GM12878 (cell line): Measurements from ENCODE around the gene PRTFDC1. TPM values are rescaled to one million over a fixed set of nuclear protein-coding genes. Genes with fewer than 3 reads are reported as not detected.

Experiments used
- ATAC-seq: fragments of 200-7000 bp; cut with Tn5 transposase; 3 replicates; pipeline ENCODE4 v1.9.1; 2020; ENCODE audit warnings: mild to moderate bottlenecking, moderate library complexity
- BruUV-seq: library from RNA; stranded (reverse); fragments of 400-500 nt; replicated peaks from 2 replicates; lab custom pipeline; 2021; lab: Mats Ljungman, UMichigan
- CTCF ChIA-PET: fragments of 300-600 bp; sonication (Branson Sonifier 250); formaldehyde crosslinking; extraction: SDS; loops from one replicate; lab custom pipeline; 2021; ENCODE audit warnings: inconsistent platforms; lab: Yijun Ruan, JAX
- POLR2A ChIA-PET: fragments of 350-600 bp; formaldehyde crosslinking; extraction: SDS; loops from one replicate; lab custom pipeline; 2021; ENCODE audit warnings: inconsistent platforms; lab: Charles Lee
- RAD21 ChIA-PET: fragments of 300-600 bp; sonication (Branson Sonifier 250); formaldehyde crosslinking; loops from one replicate; lab custom pipeline; 2023; ENCODE audit warnings: antibody characterized with exemption; ENCODE audit not compliant: unreplicated experiment; lab: Charles Lee
- SMC1A ChIA-PET: fragments of 300-600 bp; sonication (Branson Sonifier 250); formaldehyde crosslinking; loops from one replicate; lab custom pipeline; 2023; ENCODE audit not compliant: unreplicated experiment, uncharacterized antibody; lab: Charles Lee
- DNase-seq: peaks from one replicate; pipeline ENCODE4 v3.0.0-alpha.2; 2011; ENCODE audit warnings: low read depth, low spot score
- FAIRE-seq: peaks from 3 replicates; lab custom pipeline; 2011; peaks lifted over from hg19 to GRCh38; lab: Jason Lieb, UNC
- H2AFZ ChIP-seq: 2 replicates; pipeline ENCODE4 v1.6.0; 2011; ENCODE audit warnings: low read depth, low read length, control low read depth; ENCODE audit not compliant: control insufficient read depth
- H3K27ac ChIP-seq: 2 replicates; pipeline ENCODE4 v1.5.1; 2011; ENCODE audit warnings: control low read depth; ENCODE audit not compliant: control insufficient read depth, insufficient read depth
- H3K27me3 ChIP-seq, 2 experiments: replicated peaks in 1 of 2; 2 replicates each; pipeline versions ENCODE4 v1.6.0 to v1.6.1; 2011; ENCODE audit warnings: low read length in 1 of 2; ENCODE audit not compliant: control insufficient read depth in 2 of 2, insufficient read depth in 2 of 2
- H3K36me3 ChIP-seq, 2 experiments: 2 replicates each; pipeline ENCODE4 v1.5.1; 2011; ENCODE audit warnings: low read length in 1 of 2; ENCODE audit not compliant: control insufficient read depth in 2 of 2, insufficient read depth in 2 of 2
- H3K4me1 ChIP-seq: 2 replicates; pipeline ENCODE4 v1.6.1; 2011; ENCODE audit warnings: mild to moderate bottlenecking, low read length, moderate library complexity, mixed read lengths; ENCODE audit not compliant: control insufficient read depth, insufficient read depth
- H3K4me2 ChIP-seq: 2 replicates; pipeline ENCODE4 v1.6.0; 2011; ENCODE audit warnings: control low read depth; ENCODE audit not compliant: control insufficient read depth, insufficient read depth
- H3K4me3 ChIP-seq: fragments of 200-600 bp; sonication (generic); 2 replicates; pipeline ENCODE4 v1.5.1; 2016
- H3K79me2 ChIP-seq: 2 replicates; pipeline ENCODE4 v1.6.0; 2011; ENCODE audit warnings: low read length; ENCODE audit not compliant: control insufficient read depth, insufficient read depth
- H3K9ac ChIP-seq: 2 replicates; pipeline ENCODE4 v1.8.0; 2011; ENCODE audit warnings: low read length, control low read depth, mixed read lengths; ENCODE audit not compliant: control insufficient read depth, insufficient read depth
- H3K9me3 ChIP-seq: replicated peaks from 3 replicates; pipeline ENCODE4 v1.5.1; 2011; ENCODE audit warnings: mild to moderate bottlenecking, low read length; ENCODE audit not compliant: control insufficient read depth, insufficient read depth
- H4K20me1 ChIP-seq: 2 replicates; pipeline ENCODE4 v1.6.0; 2011; ENCODE audit not compliant: control insufficient read depth, insufficient read depth
- EZH2 ChIP-seq: IDR thresholded peaks from 2 replicates; pipeline ENCODE4 v1.6.1; 2012; ENCODE audit warnings: low read depth, mild to moderate bottlenecking, control low read depth, inconsistent platforms, low read length, borderline replicate concordance; ENCODE audit not compliant: control insufficient read depth
- FOXK2 ChIP-seq: fragments of 450-650 bp; IDR thresholded peaks from 2 replicates; pipeline ENCODE4 v1.6.1; 2017; ENCODE audit warnings: mild to moderate bottlenecking, moderate library complexity
- MXI1 ChIP-seq: fragments of 150-350 bp; IDR thresholded peaks from 2 replicates; pipeline ENCODE4 v1.6.1; 2011; ENCODE audit warnings: low read depth, mild to moderate bottlenecking, inconsistent platforms, low read length, improper control_type of control experiment
- RELA ChIP-seq: fragments of 450-650 bp; IDR thresholded peaks from 2 replicates; pipeline ENCODE4 v1.8.0; 2014; ENCODE audit warnings: borderline replicate concordance; ENCODE audit not compliant: partially characterized antibody
- ZNF24 ChIP-seq: fragments of 450-650 bp; IDR thresholded peaks from 2 replicates; pipeline ENCODE4 v1.6.1; 2017; ENCODE audit warnings: antibody characterized with exemption, mild to moderate bottlenecking
- WGBS: methylation state at CpG from one replicate; pipeline ENCODE4 v1.1.6; 2016; ENCODE audit warnings: low lambda C conversion rate; ENCODE audit not compliant: insufficient replicate concordance, insufficient coverage; ENCODE audit errors: missing lambda C conversion rate; 5-methylcytosine and 5-hydroxymethylcytosine counted together
- in situ Hi-C: fragments of 300-500 bp; cut with MboI; formaldehyde crosslinking; loops from 9 replicates; pipeline ENCODE4 v1.14.3; 2018; ENCODE audit warnings: mixed read lengths
- intact Hi-C: fragments of 100-400 bp; cut with micrococcal nuclease; formaldehyde crosslinking; loops from one replicate; pipeline ENCODE4 v1.14.2; 2022; ENCODE audit not compliant: unreplicated experiment
- polyA plus RNA-seq, 11 experiments: library from polyadenylated mRNA; depleted of rRNA in 4 of 11; unstranded in 6 of 11; stranded (reverse) in 5 of 11; fragments of >200 nt; fragmentation: Nextera tagmentation in 4 of 11; fragmentation: Illumina TruSeq in 1 of 11; extraction: Ambion mirVana in 4 of 11; extraction: Trizol in 1 of 11; gene quantifications; 1 replicate in 1 of 11; 2 replicates in 10 of 11; pipeline versions ENCODE4 v1.2.1 to v1.2.3, GENCODE V29; 2011 to 2016; ENCODE audit warnings: inconsistent platforms in 2 of 11, missing spikeins in 2 of 11, low read depth in 1 of 11
- total RNA-seq, 4 experiments: library from RNA; depleted of rRNA in 3 of 4; stranded (reverse); fragments of >200 nt in 3 of 4; fragmentation: Illumina TruSeq in 1 of 4; extraction: Trizol in 1 of 4; gene quantifications; 2 replicates each; pipeline versions ENCODE4 v1.2.1 to v1.2.3, GENCODE V29; 2013 to 2021
- TF ChIP-seq, protein P1 (sequence below): fragments of 450-650 bp; formaldehyde crosslinking; IDR thresholded peaks from 2 replicates; pipeline ENCODE4 v1.4.0; 2020; ENCODE audit warnings: mild to moderate bottlenecking, moderate library complexity
- TF ChIP-seq, protein P2 (sequence below): fragments of 450-650 bp; formaldehyde crosslinking; IDR thresholded peaks from 2 replicates; pipeline ENCODE4 v1.5.0; 2022; ENCODE audit warnings: mild to moderate bottlenecking, missing genetic modification characterization

Gene PRTFDC1
- total and polyA plus RNA-seq, 10 of the 15 experiments (the other 5 are each of a cell fraction or from before 2014, with no cell fraction given), result 5.5 to 17.3 (median 11.3) TPM

DNA sequence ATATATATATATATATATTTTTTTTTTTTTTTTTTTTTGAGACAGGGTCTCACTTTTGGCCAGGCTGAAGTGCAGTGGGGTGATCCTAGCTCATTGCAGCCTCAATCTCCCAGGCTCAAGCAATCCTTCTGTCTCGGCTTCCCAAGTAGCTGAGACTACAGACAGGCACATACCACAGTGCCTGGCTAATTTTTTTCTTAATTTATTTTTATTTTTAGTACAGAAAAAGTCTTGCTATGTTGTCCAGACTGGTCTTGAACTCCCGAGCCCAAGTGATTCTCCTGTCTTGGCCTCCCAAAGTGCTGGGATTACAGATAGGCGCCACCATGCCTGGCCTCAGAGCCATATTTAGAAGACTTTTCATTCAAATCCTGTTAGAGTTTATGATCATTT is 79.6 kb downstream of the PRTFDC1 start:
- ChIA-PET POLR2A (no interaction called here), RAD21 (no interaction called here), CTCF (interaction anchor here (1.2 kb wide), 1 partner anchor 354 kb away, joined by 3 read pairs; no protein-coding TSS in a partner anchor), SMC1A (interaction anchor here (1.0 to 1.2 kb wide), 4 partner anchors 12 to 75 kb away, joined by 3 to 5 read pairs (median 3); no protein-coding TSS in a partner anchor)
- no peaks in the 10 kb centered on the region for H3K79me2 ChIP-seq
- H3K4me2 ChIP-seq, result no peak overlapping the region
- H2AFZ ChIP-seq, result no peak overlapping the region
- no TSS peak for BruUV-seq
- no peak for ATAC-seq
- H3K27ac ChIP-seq, result no peak overlapping the region
- no peaks in the 10 kb centered on the region for H3K27me3 ChIP-seq
- no peak for DNase-seq
- FAIRE-seq, result no peak
- 33% methylated on average over 3 of the region's 3 CpGs for WGBS
- H4K20me1 ChIP-seq, result no peaks in the 10 kb centered on the region
- H3K4me1 ChIP-seq, result no peaks in the 10 kb centered on the region
- in situ Hi-C loops, result no loop called here
- H3K9ac ChIP-seq, result no peak overlapping the region
- intact Hi-C loops, result loop anchor here (5.0 kb wide), 1 partner anchor 40 kb away; no protein-coding TSS in a partner anchor
- peaks cover 3% of the 10 kb centered on the region for H3K9me3 ChIP-seq
- no peak overlapping the region for H3K4me3 ChIP-seq
- H3K36me3 ChIP-seq, result no peaks in the 10 kb centered on the region
- TF ChIP-seq EZH2, result no peak

DNA sequence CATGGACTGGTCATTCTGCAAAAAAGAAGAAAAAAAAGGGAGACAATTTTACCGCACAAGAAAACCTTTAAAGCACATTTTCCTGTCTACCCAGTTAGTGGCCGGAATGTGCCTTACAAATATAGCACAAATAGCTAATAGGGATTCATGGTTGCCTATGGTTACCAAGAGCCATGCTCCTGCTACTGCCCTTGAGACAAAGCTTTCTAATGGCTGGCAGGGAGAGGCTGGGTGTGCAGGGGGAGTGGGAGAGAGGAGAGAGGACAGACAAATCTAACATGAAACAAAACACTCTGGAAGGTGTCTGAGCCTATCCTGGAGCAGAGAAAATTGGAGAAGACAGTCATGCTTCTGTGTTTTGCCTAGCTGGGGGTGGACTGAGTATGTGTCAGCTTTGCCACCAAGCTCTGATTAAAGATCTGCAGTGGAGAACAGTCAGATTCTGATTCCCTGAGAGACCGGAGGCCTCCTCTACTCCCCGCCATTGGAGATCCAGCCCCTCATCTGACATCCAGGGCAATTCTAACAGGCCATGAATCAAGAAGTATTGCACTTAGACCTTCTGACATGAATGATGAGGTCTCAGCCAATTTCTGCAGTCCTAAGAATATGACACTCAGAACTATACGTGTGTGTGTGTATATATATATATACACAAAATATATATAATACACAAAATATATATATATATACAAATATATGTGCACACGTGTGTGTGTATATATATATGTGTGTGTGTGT is 80.2 kb downstream of the PRTFDC1 start:
- 64% methylated on average over 6 of the region's 6 CpGs for WGBS
- no peak overlapping the region for H3K9ac ChIP-seq
- H3K36me3 ChIP-seq, result no peaks in the 10 kb centered on the region
- DNase-seq (no peak), ATAC-seq (no peak), FAIRE-seq (no peak)
- H3K27me3 ChIP-seq, result no peaks in the 10 kb centered on the region
- SMC1A ChIA-PET, result interaction anchor here (0.8 to 1.2 kb wide), 6 partner anchors 11 to 91 kb away, joined by 3 to 5 read pairs (median 3); no protein-coding TSS in a partner anchor
- H3K79me2 ChIP-seq, result no peaks in the 10 kb centered on the region
- RAD21 ChIA-PET, result no interaction called here
- POLR2A ChIA-PET, result interaction anchor here (0.8 kb wide), 1 partner anchor 18 kb away, joined by 3 read pairs; no protein-coding TSS in a partner anchor
- H3K4me2 ChIP-seq, result no peak overlapping the region
- CTCF ChIA-PET, result interaction anchor here (0.6 to 1.2 kb wide), 2 partner anchors 18 to 354 kb away, joined by 3 read pairs; no protein-coding TSS in a partner anchor
- intact Hi-C loops, result loop anchor here (5.0 kb wide), 1 partner anchor 40 kb away; no protein-coding TSS in a partner anchor
- H3K27ac ChIP-seq, result no peak overlapping the region
- no peaks in the 10 kb centered on the region for H4K20me1 ChIP-seq
- H3K4me3 ChIP-seq, result no peak overlapping the region
- in situ Hi-C loops, result no loop called here
- BruUV-seq, result no TSS peak
- peaks cover 3% of the 10 kb centered on the region for H3K9me3 ChIP-seq
- no peaks in the 10 kb centered on the region for H3K4me1 ChIP-seq
- no peak overlapping the region for H2AFZ ChIP-seq
- TF ChIP-seq ZNF24 (no peak), RELA (no peak), MXI1 (no peak), FOXK2 (no peak)
- TF ChIP-seq, protein P1, sequence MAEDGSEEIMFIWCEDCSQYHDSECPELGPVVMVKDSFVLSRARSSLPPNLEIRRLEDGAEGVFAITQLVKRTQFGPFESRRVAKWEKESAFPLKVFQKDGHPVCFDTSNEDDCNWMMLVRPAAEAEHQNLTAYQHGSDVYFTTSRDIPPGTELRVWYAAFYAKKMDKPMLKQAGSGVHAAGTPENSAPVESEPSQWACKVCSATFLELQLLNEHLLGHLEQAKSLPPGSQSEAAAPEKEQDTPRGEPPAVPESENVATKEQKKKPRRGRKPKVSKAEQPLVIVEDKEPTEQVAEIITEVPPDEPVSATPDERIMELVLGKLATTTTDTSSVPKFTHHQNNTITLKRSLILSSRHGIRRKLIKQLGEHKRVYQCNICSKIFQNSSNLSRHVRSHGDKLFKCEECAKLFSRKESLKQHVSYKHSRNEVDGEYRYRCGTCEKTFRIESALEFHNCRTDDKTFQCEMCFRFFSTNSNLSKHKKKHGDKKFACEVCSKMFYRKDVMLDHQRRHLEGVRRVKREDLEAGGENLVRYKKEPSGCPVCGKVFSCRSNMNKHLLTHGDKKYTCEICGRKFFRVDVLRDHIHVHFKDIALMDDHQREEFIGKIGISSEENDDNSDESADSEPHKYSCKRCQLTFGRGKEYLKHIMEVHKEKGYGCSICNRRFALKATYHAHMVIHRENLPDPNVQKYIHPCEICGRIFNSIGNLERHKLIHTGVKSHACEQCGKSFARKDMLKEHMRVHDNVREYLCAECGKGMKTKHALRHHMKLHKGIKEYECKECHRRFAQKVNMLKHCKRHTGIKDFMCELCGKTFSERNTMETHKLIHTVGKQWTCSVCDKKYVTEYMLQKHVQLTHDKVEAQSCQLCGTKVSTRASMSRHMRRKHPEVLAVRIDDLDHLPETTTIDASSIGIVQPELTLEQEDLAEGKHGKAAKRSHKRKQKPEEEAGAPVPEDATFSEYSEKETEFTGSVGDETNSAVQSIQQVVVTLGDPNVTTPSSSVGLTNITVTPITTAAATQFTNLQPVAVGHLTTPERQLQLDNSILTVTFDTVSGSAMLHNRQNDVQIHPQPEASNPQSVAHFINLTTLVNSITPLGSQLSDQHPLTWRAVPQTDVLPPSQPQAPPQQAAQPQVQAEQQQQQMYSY, result no peak
- TF ChIP-seq, protein P2, sequence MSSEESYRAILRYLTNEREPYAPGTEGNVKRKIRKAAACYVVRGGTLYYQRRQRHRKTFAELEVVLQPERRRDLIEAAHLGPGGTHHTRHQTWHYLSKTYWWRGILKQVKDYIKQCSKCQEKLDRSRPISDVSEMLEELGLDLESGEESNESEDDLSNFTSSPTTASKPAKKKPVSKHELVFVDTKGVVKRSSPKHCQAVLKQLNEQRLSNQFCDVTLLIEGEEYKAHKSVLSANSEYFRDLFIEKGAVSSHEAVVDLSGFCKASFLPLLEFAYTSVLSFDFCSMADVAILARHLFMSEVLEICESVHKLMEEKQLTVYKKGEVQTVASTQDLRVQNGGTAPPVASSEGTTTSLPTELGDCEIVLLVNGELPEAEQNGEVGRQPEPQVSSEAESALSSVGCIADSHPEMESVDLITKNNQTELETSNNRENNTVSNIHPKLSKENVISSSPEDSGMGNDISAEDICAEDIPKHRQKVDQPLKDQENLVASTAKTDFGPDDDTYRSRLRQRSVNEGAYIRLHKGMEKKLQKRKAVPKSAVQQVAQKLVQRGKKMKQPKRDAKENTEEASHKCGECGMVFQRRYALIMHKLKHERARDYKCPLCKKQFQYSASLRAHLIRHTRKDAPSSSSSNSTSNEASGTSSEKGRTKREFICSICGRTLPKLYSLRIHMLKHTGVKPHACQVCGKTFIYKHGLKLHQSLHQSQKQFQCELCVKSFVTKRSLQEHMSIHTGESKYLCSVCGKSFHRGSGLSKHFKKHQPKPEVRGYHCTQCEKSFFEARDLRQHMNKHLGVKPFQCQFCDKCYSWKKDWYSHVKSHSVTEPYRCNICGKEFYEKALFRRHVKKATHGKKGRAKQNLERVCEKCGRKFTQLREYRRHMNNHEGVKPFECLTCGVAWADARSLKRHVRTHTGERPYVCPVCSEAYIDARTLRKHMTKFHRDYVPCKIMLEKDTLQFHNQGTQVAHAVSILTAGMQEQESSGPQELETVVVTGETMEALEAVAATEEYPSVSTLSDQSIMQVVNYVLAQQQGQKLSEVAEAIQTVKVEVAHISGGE (CRISPR knock-in tag), result no peak
